HG03575 (cell line): ENCODE results near the gene ALG12.

Source experiments
- ATAC-seq: cut with Tn5 transposase; IDR thresholded peaks from one replicate; pipeline ENCODE4 v1.9.1; 2021; ENCODE audit not compliant: unreplicated experiment, insufficient number of reproducible peaks, low FRiP score; ENCODE audit errors: extremely low read depth

The ALG12 gene

DNA sequence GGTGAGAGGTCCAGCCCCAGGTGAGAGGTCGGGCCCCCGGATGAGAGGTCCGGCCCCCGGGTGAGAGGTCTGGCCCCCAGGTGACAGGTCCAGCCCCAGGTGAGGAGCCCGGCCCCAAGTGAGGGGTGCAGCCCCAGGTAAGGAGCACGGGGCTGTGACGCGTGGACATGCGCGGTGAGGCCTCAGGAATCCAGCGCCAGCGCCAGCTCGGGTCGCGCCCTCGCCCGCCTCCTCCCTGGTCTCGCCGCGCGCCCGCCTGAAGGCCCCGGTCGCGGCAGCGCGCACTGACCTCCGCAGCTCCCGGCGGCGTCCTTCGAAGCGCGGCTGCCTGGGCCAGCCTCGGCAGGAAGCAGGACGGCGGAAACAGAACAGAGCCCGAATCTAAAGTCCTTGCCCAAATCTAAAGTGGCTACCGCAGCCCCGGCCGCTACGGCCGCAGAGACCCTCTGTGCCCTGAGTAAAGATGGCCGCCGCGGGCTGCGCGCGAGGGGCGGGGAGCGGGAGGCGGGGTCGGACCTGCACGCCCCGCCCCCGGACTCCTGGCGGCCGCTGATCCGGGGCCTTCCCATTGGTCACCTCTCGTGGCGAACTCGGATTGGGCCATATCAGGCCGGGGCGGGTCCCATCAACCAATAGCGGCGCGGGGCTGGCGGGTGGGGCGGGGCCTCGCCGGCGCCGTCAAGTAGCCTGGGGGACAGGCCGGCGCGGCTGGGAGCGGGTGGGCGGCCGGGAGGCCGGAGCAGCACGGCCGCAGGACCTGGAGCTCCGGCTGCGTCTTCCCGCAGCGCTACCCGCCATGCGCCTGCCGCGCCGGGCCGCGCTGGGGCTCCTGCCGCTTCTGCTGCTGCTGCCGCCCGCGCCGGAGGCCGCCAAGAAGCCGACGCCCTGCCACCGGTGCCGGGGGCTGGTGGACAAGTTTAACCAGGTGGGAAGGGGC lies at the start of gene ALG12, which contains the start of gene CRELD2:
Gene ALG12 (minus strand): TSS at position 465 of the 937 bp plus-strand sequence. CDS start 4,673 bp downstream, outside the sequence.
Gene CRELD2 (plus strand): TSS at position 661 of the 937 bp plus-strand sequence. CDS start 136 bp downstream, at position 797.
- ATAC-seq, result no peak

DNA sequence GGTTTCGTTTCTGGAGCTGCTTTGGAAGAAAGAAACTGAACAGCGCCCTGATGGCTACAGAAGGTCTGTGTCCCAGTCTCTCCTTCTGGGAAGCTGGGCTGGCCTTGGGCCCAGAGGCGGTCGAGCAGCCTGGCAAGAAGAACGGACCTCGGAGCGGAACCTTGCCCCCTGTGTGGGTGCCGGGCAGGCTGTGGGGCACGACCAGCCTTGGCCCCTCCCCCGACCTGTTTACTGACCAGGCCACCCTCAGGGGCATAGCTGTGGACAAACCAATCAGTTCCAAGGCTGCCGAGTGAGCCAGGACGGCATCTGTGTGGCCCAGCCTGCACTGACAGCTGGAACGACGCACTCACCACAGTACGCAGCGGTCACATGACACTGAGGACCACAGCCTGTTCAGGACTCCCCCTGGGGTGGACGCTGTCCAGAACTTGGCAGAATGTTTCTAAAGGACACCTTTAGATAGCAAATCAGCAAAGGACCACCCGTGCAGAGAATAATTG lies 49.5 kb upstream of the ALG12 start:
- ATAC-seq, result no peak

DNA sequence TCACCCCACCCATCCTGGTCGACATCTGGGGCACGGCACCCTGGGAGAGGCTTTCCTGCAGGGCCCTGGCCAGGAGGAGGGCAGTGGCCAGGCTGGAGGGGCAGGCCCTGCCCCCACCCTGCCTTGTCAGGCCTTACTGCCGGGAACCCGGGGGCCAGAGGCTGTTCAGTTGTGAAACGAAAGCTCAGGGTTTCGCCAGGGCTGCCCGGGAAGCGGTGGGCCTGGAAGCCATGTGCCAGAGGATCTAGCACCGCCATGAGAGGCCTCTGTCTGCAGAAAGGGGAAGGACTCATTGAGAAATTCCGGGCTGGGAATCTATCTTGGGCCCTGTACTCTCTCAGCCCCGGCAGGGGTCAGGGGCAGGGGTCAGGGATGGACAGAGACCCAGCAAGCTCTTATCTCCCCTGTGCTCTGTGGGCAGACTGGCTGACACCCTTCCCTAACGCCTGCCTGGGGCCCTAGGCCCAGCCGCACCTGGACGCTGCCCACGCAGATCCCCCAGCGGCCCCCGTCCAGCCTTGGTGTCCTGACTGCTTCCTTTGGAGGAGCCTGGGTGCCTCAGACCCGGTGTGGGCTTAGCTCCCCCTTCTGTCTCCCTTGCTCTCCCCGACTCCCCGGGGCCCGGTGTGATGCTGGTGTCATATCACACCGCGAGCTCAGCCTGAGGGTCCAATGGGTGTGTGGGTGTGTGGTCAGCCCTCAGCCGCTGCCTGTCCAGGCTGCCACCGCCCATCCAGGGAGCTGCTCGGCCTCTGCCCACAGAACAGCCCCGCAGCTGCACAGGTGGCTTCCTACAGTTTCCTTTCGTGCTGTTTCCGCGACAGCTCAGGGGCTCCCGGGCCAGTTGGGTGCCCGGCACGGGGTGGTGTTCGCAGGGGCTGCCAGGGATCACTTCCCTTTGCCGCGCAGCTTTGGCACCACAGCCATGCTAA lies 48.8 kb upstream of the ALG12 start:
- ATAC-seq, result no peak

DNA sequence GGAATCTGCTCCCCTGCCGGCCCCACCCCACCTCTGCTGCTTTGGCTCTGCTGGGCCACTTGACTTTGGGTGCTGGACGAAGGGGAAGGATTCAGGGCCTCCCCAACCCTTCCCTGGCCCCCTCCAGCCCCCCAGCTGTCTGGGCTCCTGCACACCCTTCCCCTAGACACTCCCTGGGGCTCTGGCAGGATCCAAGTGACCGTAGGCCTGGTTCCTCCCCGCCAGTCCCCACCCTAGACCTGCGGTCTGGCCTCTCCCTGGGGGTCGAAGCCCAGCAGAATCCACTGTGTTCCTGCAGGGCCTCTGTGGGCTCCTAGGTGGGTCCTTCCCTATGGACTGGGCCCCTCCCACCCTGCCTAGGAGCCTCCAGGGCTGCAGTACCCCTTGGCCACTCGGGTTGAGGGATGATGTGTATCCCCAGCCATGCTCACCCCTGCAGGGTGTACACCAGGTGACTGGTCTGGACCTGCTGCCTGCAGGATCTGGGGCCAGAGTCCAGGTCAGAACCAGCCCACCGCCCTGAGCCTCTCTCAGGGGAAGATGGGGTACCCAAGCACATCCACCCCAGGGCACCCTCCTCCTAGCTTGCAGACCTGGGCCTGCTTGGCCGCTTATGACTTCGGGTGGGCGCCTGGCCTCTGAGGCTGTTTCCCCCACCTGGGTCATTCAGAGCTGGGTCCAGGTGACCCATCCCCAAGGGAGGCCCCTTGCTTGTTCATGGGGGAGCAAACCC lies 48.0 kb upstream of the ALG12 start:
- no peak for ATAC-seq

DNA sequence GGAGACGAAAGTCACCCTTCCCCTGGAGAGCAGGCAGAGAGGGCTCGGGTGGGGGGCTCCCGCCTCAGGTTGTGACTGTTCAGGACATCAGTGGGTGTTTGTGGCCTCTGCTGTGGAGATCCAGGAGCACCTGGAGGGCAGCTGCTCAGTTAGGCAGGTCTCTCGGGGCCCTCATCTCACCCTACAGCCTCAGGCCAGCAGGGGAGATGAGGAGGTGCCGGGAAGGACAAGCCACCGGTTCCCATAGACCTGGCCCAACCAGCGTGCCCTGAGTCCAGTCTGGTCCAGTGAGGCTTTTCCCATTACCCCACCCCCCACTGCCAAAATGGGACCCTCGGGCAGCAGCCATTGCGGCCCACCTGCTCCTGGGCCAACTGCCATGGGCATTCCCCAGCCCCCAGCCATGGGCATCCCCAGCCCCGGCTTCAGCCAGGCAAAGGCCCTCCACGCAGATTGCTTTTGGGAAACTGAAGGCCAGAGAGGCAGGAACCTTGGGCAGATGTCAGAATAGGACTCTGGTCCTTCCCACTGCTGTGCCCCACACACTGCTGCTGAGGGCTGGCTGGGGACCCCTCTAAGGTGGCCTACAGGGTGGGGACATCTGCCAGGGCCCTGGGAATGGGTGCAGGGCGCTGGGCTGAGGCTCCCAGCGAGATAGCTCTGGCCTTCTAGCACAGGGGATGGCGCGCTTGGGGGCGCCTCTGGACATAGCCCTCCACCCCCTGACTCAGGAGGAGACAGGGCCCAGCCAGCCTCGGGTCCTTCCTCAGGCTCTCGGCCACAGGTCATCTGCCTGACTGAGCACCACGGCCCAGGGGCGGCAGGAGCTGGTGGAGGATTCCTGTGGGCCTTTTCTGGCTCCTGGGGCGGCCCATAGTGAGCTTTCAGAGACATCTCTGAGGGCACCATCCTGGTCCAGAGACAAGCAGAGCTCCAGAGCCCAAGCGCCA lies 47.1 kb upstream of the ALG12 start:
- ATAC-seq, result no peak

DNA sequence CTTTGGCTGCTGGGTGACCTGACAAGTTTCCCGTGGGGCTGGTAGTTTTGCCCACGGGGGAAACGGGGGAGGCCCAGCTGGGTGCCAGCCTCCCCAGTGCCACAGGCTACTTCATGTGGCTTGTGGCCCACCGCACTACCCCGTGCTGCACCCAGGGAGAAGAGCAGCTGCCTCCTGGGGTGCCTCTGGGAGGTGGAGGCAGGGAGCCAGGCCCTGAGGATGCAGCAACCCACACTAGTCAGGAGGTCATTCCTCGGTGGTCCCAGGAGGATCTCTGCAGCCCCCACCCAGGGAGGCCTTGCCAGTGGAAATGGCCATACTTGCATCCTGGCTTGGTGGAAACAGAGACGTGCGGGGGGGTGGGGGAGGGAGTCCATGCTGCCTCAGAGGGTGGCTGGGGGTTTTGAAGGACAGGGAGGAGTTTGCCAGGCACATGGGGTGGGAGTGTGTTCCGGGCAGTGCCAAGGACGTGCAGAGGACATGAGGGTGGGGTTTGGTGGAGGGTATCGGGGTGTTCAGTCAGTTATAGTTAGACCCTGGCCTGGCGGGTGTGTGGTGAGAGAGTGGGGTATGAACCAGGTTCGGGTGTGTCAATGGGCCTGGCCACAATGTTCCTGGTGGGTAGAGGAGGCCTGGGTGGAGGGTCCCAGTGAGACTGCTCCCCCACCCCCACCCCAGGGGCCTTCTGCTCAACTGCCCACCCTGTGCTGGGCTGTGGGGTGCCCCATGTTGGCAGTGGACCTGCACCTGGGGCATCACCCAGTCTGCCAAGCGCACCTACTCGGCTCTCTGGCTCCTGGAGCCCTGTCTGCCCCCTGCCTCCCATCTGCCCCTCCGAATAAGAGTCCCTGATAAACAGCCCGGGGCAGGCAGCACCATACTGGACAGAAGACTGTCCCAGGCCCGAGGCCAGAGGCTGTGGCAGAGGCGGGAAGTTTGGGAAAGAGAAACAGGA lies 46.2 kb upstream of the ALG12 start:
- ATAC-seq, result no peak

DNA sequence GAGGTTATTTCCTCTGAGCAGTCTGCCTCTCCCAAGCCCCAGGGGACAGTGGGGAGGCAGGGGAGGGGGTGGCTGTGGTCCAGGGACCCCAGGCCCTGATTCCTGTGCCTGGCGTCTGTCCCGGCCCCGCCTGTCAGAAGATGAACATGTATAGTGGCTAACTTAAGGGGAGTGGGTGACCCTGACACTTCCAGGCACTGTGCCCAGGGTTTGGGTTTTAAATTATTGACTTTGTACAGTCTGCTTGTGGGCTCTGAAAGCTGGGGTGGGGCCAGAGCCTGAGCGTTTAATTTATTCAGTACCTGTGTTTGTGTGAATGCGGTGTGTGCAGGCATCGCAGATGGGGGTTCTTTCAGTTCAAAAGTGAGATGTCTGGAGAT lies 45.4 kb upstream of the ALG12 start:
- ATAC-seq, result no peak

DNA sequence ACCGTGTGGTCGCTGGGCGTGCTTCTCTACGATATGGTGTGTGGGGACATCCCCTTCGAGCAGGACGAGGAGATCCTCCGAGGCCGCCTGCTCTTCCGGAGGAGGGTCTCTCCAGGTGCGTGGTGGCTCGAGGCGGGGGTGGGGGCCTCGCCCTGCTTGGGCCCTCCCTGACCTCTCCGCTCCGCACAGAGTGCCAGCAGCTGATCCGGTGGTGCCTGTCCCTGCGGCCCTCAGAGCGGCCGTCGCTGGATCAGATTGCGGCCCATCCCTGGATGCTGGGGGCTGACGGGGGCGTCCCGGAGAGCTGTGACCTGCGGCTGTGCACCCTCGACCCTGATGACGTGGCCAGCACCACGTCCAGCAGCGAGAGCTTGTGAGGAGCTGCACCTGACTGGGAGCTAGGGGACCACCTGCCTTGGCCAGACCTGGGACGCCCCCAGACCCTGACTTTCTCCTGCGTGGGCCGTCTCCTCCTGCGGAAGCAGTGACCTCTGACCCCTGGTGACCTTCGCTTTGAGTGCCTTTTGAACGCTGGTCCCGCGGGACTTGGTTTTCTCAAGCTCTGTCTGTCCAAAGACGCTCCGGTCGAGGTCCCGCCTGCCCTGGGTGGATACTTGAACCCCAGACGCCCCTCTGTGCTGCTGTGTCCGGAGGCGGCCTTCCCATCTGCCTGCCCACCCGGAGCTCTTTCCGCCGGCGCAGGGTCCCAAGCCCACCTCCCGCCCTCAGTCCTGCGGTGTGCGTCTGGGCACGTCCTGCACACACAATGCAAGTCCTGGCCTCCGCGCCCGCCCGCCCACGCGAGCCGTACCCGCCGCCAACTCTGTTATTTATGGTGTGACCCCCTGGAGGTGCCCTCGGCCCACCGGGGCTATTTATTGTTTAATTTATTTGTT lies 44.8 kb upstream of the ALG12 start:
- ATAC-seq, result no peak

DNA sequence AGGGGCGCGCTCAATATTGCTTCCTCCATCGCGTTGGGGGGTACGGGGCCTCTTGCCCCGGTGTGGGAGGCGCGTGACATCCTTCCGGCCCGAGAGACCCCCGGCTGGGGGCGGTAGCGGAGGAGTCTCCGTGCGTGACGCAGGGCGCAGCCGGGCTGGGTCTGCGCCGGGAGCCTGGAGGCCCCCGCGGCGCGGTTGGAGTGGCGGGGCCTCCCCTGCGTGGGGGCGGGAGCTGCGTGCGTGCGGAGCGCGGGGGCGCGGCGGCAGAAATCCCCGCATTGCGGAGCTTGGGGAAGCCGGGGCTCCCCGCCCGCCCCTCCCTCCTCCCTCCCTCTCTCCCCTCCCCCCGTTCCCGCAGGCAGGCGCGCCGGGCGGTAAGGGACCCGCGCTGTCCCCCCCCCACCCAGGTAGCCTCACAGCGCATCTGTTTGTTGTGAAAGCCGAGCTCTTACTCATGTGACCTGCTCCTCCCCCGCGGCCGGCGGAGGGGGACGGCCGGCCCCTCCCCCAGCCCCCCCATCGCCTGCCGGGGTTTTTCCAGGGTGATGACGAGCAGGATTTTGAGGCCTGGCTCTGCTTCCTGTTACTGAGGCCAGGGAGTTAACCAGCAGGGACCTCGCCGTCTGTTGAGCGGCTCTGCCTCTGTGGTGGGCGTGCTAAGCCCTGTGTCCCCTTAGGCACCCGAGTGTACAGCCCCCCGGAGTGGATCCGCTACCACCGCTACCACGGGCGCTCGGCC lies 43.9 kb upstream of the ALG12 start:
- ATAC-seq, result no peak

DNA sequence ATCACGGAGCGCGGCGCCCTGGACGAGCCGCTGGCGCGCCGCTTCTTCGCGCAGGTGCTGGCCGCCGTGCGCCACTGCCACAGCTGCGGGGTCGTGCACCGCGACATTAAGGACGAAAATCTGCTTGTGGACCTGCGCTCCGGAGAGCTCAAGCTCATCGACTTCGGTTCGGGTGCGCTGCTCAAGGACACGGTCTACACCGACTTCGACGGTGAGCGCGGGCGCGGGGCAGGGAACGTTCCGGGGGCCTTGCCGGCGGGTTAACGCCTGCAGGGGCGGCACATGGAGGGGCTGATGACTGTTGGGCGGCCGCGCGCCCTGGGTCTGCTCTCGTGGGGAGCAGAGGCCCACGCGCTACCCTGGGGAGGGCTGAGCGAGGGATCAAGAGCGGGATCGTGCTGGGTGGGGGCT lies 43.4 kb upstream of the ALG12 start:
- ATAC-seq, result no peak

DNA sequence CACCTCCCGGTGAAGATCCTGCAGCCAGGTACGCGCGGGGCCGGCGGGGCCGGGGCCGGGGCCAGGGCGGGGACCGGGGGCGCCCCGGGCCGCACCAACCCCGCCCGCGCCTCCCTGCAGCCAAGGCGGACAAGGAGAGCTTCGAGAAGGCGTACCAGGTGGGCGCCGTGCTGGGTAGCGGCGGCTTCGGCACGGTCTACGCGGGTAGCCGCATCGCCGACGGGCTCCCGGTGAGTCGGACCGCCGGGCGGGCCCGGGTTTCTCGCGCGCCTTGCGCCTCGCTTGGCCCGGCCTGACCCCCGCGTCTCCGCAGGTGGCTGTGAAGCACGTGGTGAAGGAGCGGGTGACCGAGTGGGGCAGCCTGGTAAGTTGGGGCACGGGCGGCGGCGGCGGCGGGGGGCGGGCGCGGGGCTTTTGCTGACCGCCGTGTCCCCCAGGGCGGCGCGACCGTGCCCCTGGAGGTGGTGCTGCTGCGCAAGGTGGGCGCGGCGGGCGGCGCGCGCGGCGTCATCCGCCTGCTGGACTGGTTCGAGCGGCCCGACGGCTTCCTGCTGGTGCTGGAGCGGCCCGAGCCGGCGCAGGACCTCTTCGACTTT lies 42.9 kb upstream of the ALG12 start:
- no peak for ATAC-seq

DNA sequence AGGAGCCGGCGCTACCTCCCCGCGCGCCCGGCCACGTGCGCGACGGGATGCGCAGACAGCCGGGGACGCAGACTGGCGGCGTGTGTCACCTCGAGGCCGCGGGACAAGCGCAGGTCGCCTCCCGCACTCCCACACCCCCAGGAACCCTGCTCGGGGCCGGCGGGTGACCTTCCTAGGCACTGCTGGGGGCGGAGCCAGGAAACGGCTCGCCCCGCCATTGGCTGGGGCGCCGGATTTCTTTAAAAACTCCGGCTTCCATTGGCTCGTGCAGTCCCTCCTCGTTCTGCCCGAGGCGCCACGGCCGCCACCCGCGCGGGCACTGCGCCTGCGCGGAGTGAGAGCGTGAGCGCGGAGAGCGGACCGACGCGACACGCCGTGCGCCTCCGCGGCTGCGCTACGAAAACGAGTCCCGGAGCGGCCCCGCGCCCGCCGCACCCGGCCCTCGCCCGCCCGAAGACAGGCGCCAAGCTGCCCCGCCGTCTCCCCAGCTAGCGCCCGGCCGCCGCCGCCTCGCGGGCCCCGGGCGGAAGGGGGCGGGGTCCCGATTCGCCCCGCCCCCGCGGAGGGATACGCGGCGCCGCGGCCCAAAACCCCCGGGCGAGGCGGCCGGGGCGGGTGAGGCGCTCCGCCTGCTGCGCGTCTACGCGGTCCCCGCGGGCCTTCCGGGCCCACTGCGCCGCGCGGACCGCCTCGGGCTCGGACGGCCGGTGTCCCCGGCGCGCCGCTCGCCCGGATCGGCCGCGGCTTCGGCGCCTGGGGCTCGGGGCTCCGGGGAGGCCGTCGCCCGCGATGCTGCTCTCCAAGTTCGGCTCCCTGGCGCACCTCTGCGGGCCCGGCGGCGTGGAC lies 42.1 kb upstream of the ALG12 start, which contains the start of gene PIM3:
Gene PIM3 (plus strand): TSS at position 614 of the 846 bp plus-strand sequence. CDS start 176 bp downstream, at position 790.
- no peak for ATAC-seq

DNA sequence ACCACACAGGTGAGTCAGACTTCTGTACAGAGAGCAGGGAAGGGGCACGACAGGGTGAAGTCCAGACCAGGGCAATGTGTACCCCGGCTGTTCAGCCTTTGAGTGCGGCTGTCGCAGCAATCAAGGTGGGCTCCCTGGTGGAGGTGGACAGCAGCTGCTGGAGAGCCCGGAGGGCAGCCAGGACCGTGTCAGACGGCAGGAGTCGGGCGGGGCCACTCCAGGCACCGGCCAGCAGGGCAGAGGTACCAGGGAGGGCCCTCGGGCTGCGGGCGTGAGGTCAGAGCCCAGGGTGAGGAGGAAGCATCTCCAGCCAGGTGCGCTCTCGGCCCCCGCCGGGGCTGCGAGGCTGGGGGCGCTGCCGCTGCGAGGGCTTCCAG lies 41.5 kb upstream of the ALG12 start:
- ATAC-seq, result no peak
